ENCODE results near the gene PCSK1.
"Not testable (repeated sequence)": the region's sequence is repeated elsewhere in the genome, so short reads cannot be mapped to it uniquely, and the experiment has no call there.

DNA sequence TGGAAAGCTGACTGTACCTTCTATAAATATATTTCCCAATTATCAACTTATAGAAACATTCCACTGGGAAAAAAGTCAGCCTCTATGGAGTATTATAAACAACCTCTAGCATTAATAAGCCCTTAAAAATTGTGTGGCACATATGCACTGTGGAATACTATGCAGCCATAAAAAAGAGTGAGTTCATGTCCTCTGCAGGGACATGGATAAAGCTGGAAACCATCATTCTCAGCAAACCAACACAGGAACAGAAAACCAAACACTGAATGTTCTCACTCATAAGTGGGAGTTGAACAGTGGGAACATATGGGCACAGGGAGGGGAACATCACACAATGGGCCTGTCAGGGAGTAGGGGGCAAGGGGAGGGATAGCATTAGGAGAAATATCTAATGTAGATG lies 37.8 kb downstream of the PCSK1 start:
- TF ChIP-seq, protein P1, sequence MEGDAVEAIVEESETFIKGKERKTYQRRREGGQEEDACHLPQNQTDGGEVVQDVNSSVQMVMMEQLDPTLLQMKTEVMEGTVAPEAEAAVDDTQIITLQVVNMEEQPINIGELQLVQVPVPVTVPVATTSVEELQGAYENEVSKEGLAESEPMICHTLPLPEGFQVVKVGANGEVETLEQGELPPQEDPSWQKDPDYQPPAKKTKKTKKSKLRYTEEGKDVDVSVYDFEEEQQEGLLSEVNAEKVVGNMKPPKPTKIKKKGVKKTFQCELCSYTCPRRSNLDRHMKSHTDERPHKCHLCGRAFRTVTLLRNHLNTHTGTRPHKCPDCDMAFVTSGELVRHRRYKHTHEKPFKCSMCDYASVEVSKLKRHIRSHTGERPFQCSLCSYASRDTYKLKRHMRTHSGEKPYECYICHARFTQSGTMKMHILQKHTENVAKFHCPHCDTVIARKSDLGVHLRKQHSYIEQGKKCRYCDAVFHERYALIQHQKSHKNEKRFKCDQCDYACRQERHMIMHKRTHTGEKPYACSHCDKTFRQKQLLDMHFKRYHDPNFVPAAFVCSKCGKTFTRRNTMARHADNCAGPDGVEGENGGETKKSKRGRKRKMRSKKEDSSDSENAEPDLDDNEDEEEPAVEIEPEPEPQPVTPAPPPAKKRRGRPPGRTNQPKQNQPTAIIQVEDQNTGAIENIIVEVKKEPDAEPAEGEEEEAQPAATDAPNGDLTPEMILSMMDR (IDR thresholded peaks at IDR 0.05), result not testable (repeated sequence)
- not testable (repeated sequence) for TF ChIP-seq POLR2A (IDR thresholded peaks at IDR 0.05)
